ENCODE measurements around the gene CIROP.

- TF ChIP-seq POLR2A (IDR thresholded peaks at IDR 0.05) (peak; percentile 12 to 69), CTCF (IDR thresholded peaks at IDR 0.05) (no peak)
Measured at GRCh38 chr14:23095196-23096108, 9.3 kb downstream of the CIROP start, which contains the start of gene C14orf119.

Measured in heart left ventricle (tissue), 13 donors.